GM04504 (cell line): ENCODE results near the gene EIF1AD.
"Not testable (repeated sequence)": the region's sequence is repeated elsewhere in the genome, so short reads cannot be mapped to it uniquely, and the experiment has no call there.

Experiments
- DNase-seq: peaks from one replicate; pipeline ENCODE4 v3.0.0-alpha.2; 2012; ENCODE audit warnings: low read depth

EIF1AD gene

GRCh38 chr11:66022401-66023185 lies 20.6 kb upstream of the EIF1AD start:
- peak; percentile 32 for DNase-seq

- DNase-seq = peak; percentile 67
These were observed 18.8 kb upstream of the EIF1AD start for GRCh38 chr11:66020618-66021357.

GRCh38 chr11:66020212-66020611 lies 18.3 kb upstream of the EIF1AD start:
- DNase-seq = no peak

GRCh38 chr11:66017321-66017720 lies 15.4 kb upstream of the EIF1AD start:
- DNase-seq = no peak

DNA sequence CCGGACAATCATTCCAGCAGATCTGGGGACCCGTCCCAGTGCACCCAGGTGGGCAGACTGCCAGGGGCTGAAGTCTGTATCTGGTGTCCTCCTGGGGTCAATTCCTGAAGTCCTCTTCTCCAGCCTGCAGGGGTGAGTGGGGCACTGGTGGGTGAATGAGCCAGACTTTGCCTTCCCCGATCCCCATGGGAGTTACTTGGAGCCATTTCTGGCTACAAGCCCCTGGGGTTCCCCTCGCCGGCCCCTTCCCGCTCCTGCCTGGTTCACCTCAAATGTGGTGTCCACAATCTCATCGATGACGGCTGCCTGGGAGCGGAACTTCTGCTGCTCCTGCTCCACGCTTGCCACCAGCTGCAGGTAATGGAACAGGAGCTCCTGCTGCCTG lies 14.8 kb upstream of the EIF1AD start:
- DNase-seq = no peak

DNA sequence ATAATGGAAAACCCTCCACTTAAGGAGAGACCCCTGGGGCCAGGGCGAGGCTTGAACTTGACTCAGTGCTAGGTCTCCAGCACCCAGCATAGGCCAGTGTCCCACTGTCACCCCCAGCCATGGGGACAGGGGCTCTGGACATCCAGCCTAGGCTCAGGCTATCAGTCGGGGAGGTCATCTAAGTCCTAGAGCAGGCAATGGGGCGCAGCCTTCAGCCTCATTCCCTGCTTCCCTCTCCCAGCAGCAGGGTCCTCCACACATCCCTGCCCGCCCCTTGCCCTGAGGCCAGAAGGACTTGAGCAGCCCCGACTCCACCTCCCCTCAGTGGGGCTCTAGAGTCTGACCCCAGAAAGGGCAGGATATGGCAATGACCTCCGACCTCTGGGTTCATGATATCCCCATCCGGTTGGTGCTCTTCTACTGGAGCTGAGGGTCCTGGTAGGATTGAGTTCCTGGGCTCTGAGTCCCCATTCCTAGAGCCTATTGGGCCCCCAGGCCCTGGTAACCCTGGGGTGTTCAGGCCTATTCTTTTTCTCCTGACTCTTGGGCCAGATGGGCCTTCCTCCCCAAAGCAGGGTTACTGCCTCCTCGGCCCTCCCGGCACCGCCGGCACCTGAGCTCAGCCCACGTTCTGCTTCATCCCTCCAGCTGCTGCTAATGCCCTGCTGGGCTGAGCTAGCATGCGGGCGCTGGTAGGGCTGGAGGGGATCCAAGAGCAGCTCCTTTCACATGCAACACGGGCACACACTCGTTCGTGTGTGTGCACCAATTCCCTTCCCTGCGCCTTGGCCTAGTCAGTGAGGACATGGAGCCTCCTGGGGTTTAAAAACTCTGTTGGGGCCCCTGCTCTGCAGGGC lies 14.2 kb upstream of the EIF1AD start:
- DNase-seq = no peak

DNA sequence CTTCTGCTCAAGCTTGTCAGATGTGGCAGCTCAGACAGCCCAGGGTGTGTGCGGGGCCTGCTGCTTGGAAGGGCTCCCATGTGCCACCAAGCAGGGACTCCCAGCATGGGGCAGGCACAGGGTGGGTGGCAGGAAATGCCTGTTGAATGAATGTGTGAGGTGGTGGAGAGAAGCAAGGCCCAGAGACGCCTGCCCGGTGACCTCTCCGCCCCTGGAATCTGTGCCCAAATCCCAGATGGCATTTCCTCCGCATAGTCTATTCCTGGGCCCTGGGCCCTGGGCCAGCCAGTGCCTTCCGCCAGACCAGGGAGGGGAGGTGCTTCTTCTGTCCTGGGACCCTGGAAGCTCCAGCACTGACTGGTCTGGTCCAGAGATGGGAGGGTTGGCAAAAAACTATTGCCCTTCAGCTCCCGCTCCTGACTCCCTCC lies 13.5 kb upstream of the EIF1AD start:
- peak; percentile 26 for DNase-seq

GRCh38 chr11:66014804-66015453 lies 13.0 kb upstream of the EIF1AD start:
- DNase-seq = no peak

- no peak for DNase-seq
These were observed 11.8 kb upstream of the EIF1AD start for GRCh38 chr11:66013762-66014100.

- no peak for DNase-seq
These were observed 11.2 kb upstream of the EIF1AD start for GRCh38 chr11:66012946-66013761.

DNA sequence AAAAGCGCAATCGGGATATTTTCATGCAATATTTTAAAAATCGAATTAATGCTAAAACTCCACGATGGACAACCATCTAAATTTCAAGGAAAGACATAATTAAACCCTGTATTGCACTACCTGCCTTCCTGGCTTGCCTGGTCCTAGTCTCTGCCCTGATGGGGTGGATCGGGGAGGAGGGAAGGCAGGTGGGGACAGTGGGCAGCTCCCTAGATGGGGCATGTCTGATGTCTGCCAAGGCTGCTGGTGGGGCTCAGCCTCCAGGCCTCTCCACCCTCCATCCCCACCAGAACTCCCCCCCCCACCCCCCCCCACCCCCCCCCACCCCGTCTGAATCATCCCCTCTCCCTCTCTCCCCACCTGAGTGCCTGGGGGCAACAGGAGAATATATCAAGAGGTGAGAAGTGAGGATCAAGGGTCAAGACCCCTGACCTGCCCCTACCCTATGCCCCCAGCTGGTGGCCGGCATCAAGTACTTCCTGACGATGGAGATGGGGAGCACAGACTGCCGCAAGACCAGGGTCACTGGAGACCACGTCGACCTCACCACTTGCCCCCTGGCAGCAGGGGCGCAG lies 10.5 kb upstream of the EIF1AD start:
- no peak for DNase-seq

GRCh38 chr11:66011785-66012303 lies 9.9 kb upstream of the EIF1AD start, which contains the start of gene CST6:
CST6 (plus strand) TSS chr11:66012008; CDS start chr11:66012045, 37 bp downstream.
- no peak for DNase-seq

GRCh38 chr11:66011239-66011784 lies 9.4 kb upstream of the EIF1AD start:
- peak; percentile 46 for DNase-seq

DNA sequence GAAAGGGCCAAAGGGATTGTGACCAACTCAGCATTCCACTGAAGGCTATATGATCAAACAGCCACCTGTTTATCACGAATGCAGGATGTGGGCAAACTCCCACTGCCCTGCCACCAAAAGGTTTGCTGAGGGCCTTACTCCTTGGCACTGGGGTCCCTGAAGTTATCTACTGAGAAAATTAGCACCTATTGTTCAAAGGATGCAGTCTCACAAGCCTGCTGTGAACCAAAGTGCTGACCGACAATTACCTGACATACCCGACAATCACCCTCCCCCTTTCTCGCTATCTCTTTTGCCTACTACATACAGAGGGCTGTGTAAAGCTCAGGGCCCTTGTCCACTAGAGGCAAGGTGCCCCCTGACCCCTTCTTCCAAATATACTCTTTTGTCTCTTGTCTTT lies 8.1 kb upstream of the EIF1AD start:
- DNase-seq = not testable (repeated sequence)

GRCh38 chr11:66008468-66009101 lies 6.6 kb upstream of the EIF1AD start:
- no peak for DNase-seq

- no peak for DNase-seq
These were observed 6.1 kb upstream of the EIF1AD start for GRCh38 chr11:66008095-66008467.

DNA sequence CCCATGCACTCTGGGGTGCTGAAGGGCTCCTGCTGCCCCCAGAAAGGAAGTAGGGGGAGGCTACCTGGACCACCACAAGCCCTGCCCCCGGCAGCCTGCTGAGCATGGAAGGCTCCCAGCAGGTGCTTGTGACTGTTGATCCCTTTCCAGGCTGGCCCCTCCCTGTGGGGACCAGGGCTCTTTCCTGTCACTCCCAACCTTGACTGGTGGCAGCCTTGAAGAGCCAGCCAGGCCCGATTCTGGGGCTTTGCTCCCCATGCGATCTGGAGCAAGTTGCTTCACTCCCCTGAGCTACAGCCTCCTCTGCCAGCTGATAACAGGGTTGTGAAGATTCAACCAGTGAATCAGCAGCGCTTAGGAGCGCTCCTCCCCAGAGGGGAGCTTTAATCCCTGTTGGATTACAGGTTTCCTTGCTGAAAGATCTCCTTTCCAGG lies 5.3 kb upstream of the EIF1AD start:
- DNase-seq = no peak

DNA sequence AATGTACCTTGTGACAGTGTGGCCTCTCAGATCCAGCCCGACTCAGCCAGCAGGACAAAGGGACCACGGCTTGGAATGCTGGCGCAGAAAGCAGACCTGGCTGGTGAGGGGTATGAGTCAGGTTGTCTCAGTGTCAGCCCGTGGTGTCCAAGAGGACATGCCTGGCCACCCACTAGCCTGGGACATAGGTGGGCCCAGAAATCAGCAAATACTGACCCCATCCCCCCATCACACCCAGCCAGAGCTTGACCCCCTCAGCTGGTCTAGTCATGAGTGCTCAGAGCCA lies 4.9 kb upstream of the EIF1AD start:
- no peak for DNase-seq

DNA sequence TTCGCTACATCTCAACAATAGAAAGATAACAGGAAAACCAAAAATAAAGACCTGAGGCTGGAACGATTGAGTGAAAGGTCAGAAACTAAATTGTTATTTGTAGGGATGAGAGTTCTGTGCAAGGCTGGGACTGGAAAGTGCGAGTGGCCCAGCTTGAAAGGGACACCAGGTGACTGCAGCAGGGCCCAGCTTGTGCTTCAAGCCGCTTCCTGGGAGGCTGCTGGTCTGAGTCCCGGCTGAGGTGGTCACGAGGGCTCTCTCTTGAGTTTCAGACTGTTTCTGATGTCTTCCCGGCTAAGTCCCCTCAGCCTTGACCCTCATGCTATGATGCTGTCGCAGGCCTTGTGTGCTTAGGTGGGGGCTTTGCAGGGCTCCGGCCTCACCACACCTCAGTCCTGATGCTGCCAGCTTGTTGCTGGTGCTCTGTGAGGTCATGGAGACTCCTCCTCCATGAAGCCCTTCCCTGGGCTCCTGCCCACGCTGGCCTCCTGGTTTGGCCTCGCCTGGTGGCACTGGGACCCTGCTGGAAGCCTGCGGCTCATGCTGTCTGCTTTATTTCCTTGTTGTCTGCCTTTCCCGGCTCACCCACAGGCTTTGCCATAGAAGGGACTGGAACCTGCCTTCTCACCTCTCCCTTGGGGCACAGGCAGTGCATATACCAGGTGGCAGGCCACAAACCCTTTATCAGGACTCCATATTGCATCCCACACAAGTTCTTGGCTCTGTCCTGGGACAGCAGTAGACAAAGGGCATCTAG lies 4.4 kb upstream of the EIF1AD start:
- DNase-seq = no peak
